GM23248 (cell line): ENCODE results near the gene ITFG1. TPM values are rescaled to one million over a fixed set of nuclear protein-coding genes. Genes with fewer than 3 reads are reported as not detected.

Experiments
- DNase-seq: peaks from one replicate; pipeline ENCODE4 v3.0.0-alpha.2; 2015
- H2AFZ ChIP-seq: fragments of 200-600 bp; sonication (generic); 2 replicates; pipeline ENCODE4 v1.6.1; 2016; ENCODE audit warnings: antibody characterized with exemption
- H3F3A ChIP-seq: fragments of 200-600 bp; sonication (generic); 2 replicates; pipeline ENCODE4 v1.6.1; 2016; ENCODE audit warnings: mild to moderate bottlenecking, antibody characterized with exemption, mixed run types; ENCODE audit not compliant: insufficient read depth
- H3K27ac ChIP-seq: fragments of 200-600 bp; sonication (generic); 2 replicates; pipeline ENCODE4 v1.5.1; 2016; ENCODE audit warnings: mild to moderate bottlenecking
- H3K27me3 ChIP-seq: fragments of 200-600 bp; sonication (generic); replicated peaks from 2 replicates; pipeline ENCODE4 v1.6.1; 2016; ENCODE audit warnings: mild to moderate bottlenecking; ENCODE audit not compliant: insufficient read depth
- H3K36me3 ChIP-seq: fragments of 200-600 bp; sonication (generic); 2 replicates; pipeline ENCODE4 v1.6.1; 2016; ENCODE audit warnings: low read depth, mild to moderate bottlenecking
- H3K4me1 ChIP-seq: fragments of 200-600 bp; sonication (generic); 2 replicates; pipeline ENCODE4 v1.6.1; 2016; ENCODE audit warnings: mild to moderate bottlenecking; ENCODE audit not compliant: insufficient read depth
- H3K4me2 ChIP-seq: fragments of 200-600 bp; sonication (generic); one replicate; pipeline ENCODE4 v1.6.1; 2016; ENCODE audit warnings: mild to moderate bottlenecking; ENCODE audit not compliant: unreplicated experiment
- H3K4me3 ChIP-seq: fragments of 200-600 bp; sonication (generic); 2 replicates; pipeline ENCODE4 v1.5.1; 2016; ENCODE audit warnings: mild to moderate bottlenecking
- H3K79me2 ChIP-seq: fragments of 200-600 bp; sonication (generic); 2 replicates; pipeline ENCODE4 v1.6.1; 2016; ENCODE audit warnings: mild to moderate bottlenecking; ENCODE audit not compliant: insufficient read depth
- H3K9ac ChIP-seq: fragments of 200-600 bp; sonication (generic); 2 replicates; pipeline ENCODE4 v1.6.1; 2016; ENCODE audit warnings: mild to moderate bottlenecking
- H3K9me2 ChIP-seq: fragments of 200-600 bp; sonication (generic); 2 replicates; pipeline ENCODE4 v1.6.1; 2016; ENCODE audit warnings: mixed run types, mild to moderate bottlenecking, moderate library complexity; ENCODE audit not compliant: insufficient read depth
- H3K9me3 ChIP-seq: fragments of 200-600 bp; sonication (generic); one replicate; pipeline ENCODE4 v1.6.1; 2017; ENCODE audit warnings: low read depth
- H4K20me1 ChIP-seq: fragments of 200-600 bp; sonication (generic); 2 replicates; pipeline ENCODE4 v1.6.0; 2016; ENCODE audit not compliant: insufficient read depth
- EZH2 ChIP-seq: fragments of 200-600 bp; sonication (generic); IDR thresholded peaks from 2 replicates; pipeline ENCODE4 v1.6.1; 2018; ENCODE audit warnings: antibody characterized with exemption, mild to moderate bottlenecking; ENCODE audit not compliant: insufficient read depth, poor library complexity, severe bottlenecking
- EZH2phosphoT487 ChIP-seq: fragments of 200-600 bp; sonication (generic); IDR thresholded peaks from 2 replicates; pipeline ENCODE4 v1.6.1; 2018; ENCODE audit warnings: antibody characterized with exemption, moderate library complexity, mild to moderate bottlenecking, low read depth; ENCODE audit not compliant: insufficient read depth
- WGBS, 2 experiments: methylation state at CpG; one replicate each; pipeline ENCODE4 v1.1.6; 2015 to 2017; ENCODE audit warnings: low lambda C conversion rate in 2 of 2, low coverage in 1 of 2; ENCODE audit errors: missing lambda C conversion rate in 2 of 2; 5-methylcytosine and 5-hydroxymethylcytosine counted together
- in situ Hi-C: fragments of 300-500 bp; cut with MboI; formaldehyde crosslinking; loops from 2 replicates; pipeline ENCODE4 v1.15.0; 2020
- polyA plus RNA-seq: library from polyadenylated mRNA; unstranded; fragments of >200 nt; fragmentation: Nextera tagmentation; extraction: Ambion mirVana; gene quantifications from 2 replicates; pipeline ENCODE4 v1.2.1, GENCODE V29; 2016
- total RNA-seq: library from RNA; depleted of rRNA; stranded (reverse); fragments of >200 nt; shearing (Covaris generic); gene quantifications from 2 replicates; pipeline ENCODE4 v1.2.3, GENCODE V29; 2014

ITFG1 gene
- total and polyA plus RNA-seq, 2 experiments from 2014 or later: 78.2 to 111 TPM

DNA sequence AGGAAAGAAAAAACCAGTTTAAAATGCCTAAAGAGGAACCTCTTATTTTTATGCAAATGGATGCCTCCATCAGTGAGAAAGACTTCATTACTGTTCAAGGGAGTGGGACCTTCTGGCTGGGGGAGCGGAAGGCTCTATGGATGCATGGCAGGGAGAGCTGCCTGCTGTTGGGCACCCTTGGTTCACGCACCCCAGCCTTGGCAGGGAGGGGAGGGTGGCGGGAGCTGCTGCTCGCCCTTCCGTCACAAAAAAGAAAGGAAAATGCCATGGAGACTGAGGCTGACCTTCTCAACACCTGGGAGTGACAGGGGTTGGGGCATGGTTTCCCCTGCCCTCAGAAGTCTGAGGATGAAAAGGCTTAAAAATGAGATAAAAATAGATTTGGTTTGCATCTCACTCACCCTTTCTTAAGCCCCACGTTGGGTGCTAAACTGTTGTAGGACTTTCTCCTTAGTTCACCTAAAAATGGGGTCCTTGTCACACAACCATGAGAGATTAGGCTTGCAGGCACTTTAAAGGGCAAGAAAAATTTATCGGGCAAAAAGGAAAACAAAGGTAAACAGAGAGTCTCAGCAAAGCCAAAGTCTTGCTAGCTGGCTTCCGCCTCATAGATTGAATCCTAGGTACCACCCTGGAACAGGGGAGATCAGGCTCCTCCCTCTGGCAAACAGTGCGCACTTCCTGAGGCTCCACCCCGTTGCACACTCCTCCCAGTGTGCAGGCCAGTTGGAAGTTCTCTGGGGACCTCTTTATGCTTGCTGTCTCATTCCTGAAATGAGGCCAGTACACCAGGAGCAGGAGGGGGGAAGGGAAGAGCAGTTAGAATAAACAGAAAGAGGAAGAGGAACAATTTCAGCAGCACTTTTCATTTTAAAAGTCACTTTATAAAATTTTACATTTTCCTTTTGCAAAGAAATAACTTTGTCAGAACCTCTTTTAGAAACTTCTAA, 31.8 kb upstream of the ITFG1 start:
- Histone ChIP-seq H3K27ac (no peak overlapping the region), H3K79me2 (peaks cover 15% of the 10 kb centered on the region; the same call in 1 of the 2 replicates), H3K9me3 (no peaks in the 10 kb centered on the region), H3K4me1 (no peaks in the 10 kb centered on the region), H2AFZ (no peak overlapping the region), H3K27me3 (no peaks in the 10 kb centered on the region), H3F3A (no peaks in the 10 kb centered on the region), H3K36me3 (0 out of 2 replicates have a peak, but pooled peaks cover 3% of the 10 kb centered on the region), H3K9ac (no peak overlapping the region), H3K4me2 (peak overlapping the region; percentile 16), H3K4me3 (no peak overlapping the region), H4K20me1 (no peaks in the 10 kb centered on the region), H3K9me2 (no peaks in the 10 kb centered on the region)
- 74 to 76% methylated on average over 10 of the region's 10 CpGs for WGBS, 2 experiments
- TF ChIP-seq EZH2: no peak
- no peak for TF ChIP-seq EZH2phosphoT487
- peak; percentile 62 for DNase-seq
- in situ Hi-C loops: no loop called here

DNA sequence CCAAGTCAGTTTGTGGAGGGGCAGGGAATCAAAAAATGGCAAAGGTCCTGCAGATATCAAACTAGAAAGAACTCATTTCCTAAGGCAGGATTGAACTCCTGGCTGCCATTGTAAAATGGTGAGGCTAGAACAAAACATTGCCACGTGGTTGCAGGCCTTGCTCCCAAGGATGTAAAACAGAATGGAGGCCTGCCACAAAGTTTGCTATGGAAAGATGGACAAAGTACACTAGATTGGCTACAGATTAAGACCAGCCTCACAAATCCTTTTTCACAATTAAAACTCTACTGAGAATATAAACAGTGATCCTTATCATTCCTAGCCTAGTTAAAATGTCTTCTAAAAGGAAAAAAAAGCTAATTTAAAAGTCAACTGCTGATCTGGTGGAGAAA, 31.2 kb upstream of the ITFG1 start:
- in situ Hi-C loops: no loop called here
- Histone ChIP-seq H3K9ac (no peak overlapping the region), H3K79me2 (peaks cover 17% of the 10 kb centered on the region; the same call in 1 of the 2 replicates), H4K20me1 (no peaks in the 10 kb centered on the region), H2AFZ (no peak overlapping the region), H3K4me1 (no peaks in the 10 kb centered on the region), H3K9me3 (no peaks in the 10 kb centered on the region), H3K4me3 (no peak overlapping the region), H3K27me3 (no peaks in the 10 kb centered on the region), H3K27ac (no peak overlapping the region), H3K4me2 (no peak overlapping the region), H3K9me2 (no peaks in the 10 kb centered on the region), H3F3A (no peaks in the 10 kb centered on the region), H3K36me3 (0 out of 2 replicates have a peak, but pooled peaks cover 3% of the 10 kb centered on the region)
- TF ChIP-seq EZH2phosphoT487 (no peak), EZH2 (no peak)
- WGBS, 2 experiments: 59 to 64% methylated on average over 1 of the region's 1 CpG
- DNase-seq: no peak

DNA sequence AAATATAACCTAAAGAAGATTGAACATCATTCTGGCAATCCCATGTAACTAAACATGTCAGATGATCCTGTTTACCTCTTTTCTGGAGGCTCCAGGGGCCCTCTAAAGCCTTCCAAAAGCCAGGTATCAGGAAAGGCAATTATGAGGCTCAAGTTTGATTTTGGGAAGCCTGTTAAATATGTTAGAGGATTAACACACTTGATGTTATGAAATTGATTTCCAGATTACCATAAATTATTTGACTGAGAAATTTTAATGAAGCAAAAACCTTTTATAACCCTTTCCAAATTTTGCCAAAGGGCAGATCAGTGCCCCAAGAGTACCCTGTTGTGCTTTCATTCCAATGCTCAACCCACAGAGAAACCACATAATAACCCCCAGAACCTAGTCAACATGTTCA, 29.6 kb upstream of the ITFG1 start:
- DNase-seq: no peak
- Histone ChIP-seq H3K79me2 (peaks cover 17% of the 10 kb centered on the region; the same call in 1 of the 2 replicates), H3F3A (no peaks in the 10 kb centered on the region), H3K4me2 (no peak overlapping the region), H3K4me3 (no peak overlapping the region), H3K4me1 (no peaks in the 10 kb centered on the region), H3K27me3 (no peaks in the 10 kb centered on the region), H4K20me1 (no peaks in the 10 kb centered on the region), H3K36me3 (0 out of 2 replicates have a peak, but pooled peaks cover 3% of the 10 kb centered on the region), H3K27ac (no peak overlapping the region), H2AFZ (no peak overlapping the region), H3K9me3 (no peaks in the 10 kb centered on the region), H3K9me2 (no peaks in the 10 kb centered on the region), H3K9ac (no peak overlapping the region)
- TF ChIP-seq EZH2 (no peak), EZH2phosphoT487 (no peak)
- in situ Hi-C loops: no loop called here

DNA sequence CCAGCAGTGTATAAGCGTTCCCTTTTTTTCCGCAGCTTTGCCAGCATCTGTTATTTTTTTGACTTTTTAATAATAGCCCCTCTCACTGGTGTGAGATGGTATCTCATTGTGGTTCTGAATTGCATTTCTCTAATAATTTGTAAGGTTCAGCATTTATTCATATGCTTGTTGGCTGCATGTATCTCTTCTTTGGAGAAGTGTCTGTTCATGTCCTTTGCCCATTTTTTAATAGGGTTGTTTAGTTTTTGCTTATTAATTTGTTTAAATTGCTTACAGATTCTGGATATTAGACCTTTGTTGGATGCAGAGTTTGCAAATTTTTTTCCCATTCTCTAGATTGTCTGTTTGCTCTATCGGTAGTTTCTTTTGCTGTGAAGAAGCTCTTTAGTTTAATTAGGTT, 27.2 kb upstream of the ITFG1 start:
- Histone ChIP-seq H3K27ac (no peak overlapping the region), H3K4me2 (no peak overlapping the region), H3F3A (no peaks in the 10 kb centered on the region), H3K9me3 (no peaks in the 10 kb centered on the region), H3K4me3 (no peak overlapping the region), H2AFZ (no peak overlapping the region), H3K79me2 (peaks cover 17% of the 10 kb centered on the region; the same call in 1 of the 2 replicates), H3K4me1 (no peaks in the 10 kb centered on the region), H3K9me2 (no peaks in the 10 kb centered on the region), H4K20me1 (no peaks in the 10 kb centered on the region), H3K27me3 (no peaks in the 10 kb centered on the region), H3K9ac (no peak overlapping the region), H3K36me3 (0 out of 2 replicates have a peak, but pooled peaks cover 3% of the 10 kb centered on the region)
- in situ Hi-C loops: no loop called here
- DNase-seq: no peak
- TF ChIP-seq EZH2phosphoT487 (no peak), EZH2 (no peak)
- 97 to 100% methylated on average over 3 of the region's 3 CpGs for WGBS, 2 experiments

DNA sequence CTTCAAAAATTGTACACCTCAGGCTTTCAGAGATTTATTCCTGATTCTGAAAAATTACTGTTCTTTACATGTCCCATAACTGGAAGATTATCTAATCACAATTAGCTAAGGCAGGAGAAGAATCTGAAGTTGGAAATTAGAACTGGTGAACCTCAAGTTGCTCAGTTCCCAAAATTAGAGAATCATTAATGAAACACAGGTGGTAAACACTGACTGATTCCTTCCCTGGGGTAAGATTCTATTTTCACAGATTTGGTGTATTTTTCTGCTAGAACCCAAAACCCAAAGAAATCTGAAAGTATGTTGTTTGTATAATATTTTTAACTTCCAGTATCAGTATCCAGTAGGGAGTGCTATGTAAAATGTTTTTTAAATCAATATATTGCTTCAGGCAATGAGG, 26.0 kb upstream of the ITFG1 start:
- no peak overlapping the region for H3K4me3 ChIP-seq
- H3K4me2 ChIP-seq: no peak overlapping the region
- no peaks in the 10 kb centered on the region for H3K4me1 ChIP-seq
- no peaks in the 10 kb centered on the region for H4K20me1 ChIP-seq
- H3K27me3 ChIP-seq: no peaks in the 10 kb centered on the region
- H3K27ac ChIP-seq: no peak overlapping the region
- H3K79me2 ChIP-seq: peaks cover 17% of the 10 kb centered on the region; the same call in 1 of the 2 replicates
- H2AFZ ChIP-seq: no peak overlapping the region
- 0 out of 2 replicates have a peak, but pooled peaks cover 3% of the 10 kb centered on the region for H3K36me3 ChIP-seq
- no peaks in the 10 kb centered on the region for H3F3A ChIP-seq
- TF ChIP-seq EZH2phosphoT487: no peak
- no peak for TF ChIP-seq EZH2
- no peak overlapping the region for H3K9ac ChIP-seq
- no peaks in the 10 kb centered on the region for H3K9me2 ChIP-seq
- no peaks in the 10 kb centered on the region for H3K9me3 ChIP-seq
- DNase-seq: no peak
- in situ Hi-C loops: no loop called here
